Heart left ventricle (tissue), 16 donors: ENCODE measurements around the gene ZNF701. TPM values are rescaled to one million over a fixed set of nuclear protein-coding genes. Genes with fewer than 3 reads are reported as not detected.
"Not testable (repeated sequence)": the region's sequence is repeated elsewhere in the genome, so short reads cannot be mapped to it uniquely, and the experiment has no call there.

Source experiments
- ATAC-seq, 4 donors: fragments of 200-7000 bp; cut with Tn5 transposase; one replicate each; pipeline ENCODE4 v1.9.1; 2020 to 2022; ENCODE audit warnings: moderate library complexity in 4 of 4, mild to moderate bottlenecking in 3 of 4, moderate number of reproducible peaks in 1 of 4
- DNase-seq, 5 donors: peaks; one replicate each; pipeline ENCODE4 v3.0.0-alpha.2; 2020
- H3K27ac ChIP-seq, 12 donors: fragments of 200-600 bp; sonication (generic) in 4 of 12; one replicate each; pipeline versions ENCODE4 v1.5.0 to v1.8.0; 2016 to 2022; ENCODE audit warnings: mild to moderate bottlenecking in 2 of 12
- H3K27me3 ChIP-seq, 9 donors: fragments of 200-600 bp; sonication (generic) in 2 of 9; one replicate each; pipeline versions ENCODE4 v1.5.1 to v1.8.0; 2016 to 2022; ENCODE audit warnings: mild to moderate bottlenecking in 3 of 9
- H3K36me3 ChIP-seq, 9 donors: fragments of 200-600 bp; sonication (generic) in 2 of 9; one replicate each; pipeline versions ENCODE4 v1.5.0 to v1.8.0; 2018 to 2022; ENCODE audit warnings: mild to moderate bottlenecking in 2 of 9
- H3K4me1 ChIP-seq, 12 donors: fragments of 200-600 bp; sonication (generic) in 4 of 12; one replicate each; pipeline versions ENCODE4 v1.5.0 to v1.8.0; 2016 to 2022; ENCODE audit warnings: mild to moderate bottlenecking in 3 of 12
- H3K4me3 ChIP-seq, 12 donors: fragments of 200-600 bp; sonication (generic) in 4 of 12; one replicate each; pipeline versions ENCODE4 v1.5.0 to v1.8.0; 2017 to 2022; ENCODE audit warnings: mild to moderate bottlenecking in 9 of 12, moderate library complexity in 4 of 12
- H3K9me3 ChIP-seq, 12 donors: fragments of 200-600 bp; sonication (generic) in 4 of 12; one replicate each; pipeline versions ENCODE4 v1.5.0 to v1.8.0; 2016 to 2022; ENCODE audit warnings: mild to moderate bottlenecking in 1 of 12
- POLR2A ChIP-seq, 2 donors: fragments of 450-650 bp; IDR thresholded peaks; one replicate each; pipeline ENCODE4 v1.6.1; 2017; ENCODE audit warnings: antibody characterized with exemption in 2 of 2, mild to moderate bottlenecking in 2 of 2, moderate library complexity in 2 of 2
- WGBS, 4 donors: extraction: QIAGEN DNeasy Blood & Tissue Kit in 2 of 4; methylation state at CpG; one replicate each; pipeline versions ENCODE4 v1.1.5 to v1.1.7; 2013 to 2018; 5-methylcytosine and 5-hydroxymethylcytosine counted together
- intact Hi-C, 10 donors: fragments of 100-400 bp; cut with DNase I; formaldehyde crosslinking; loops; one replicate each; pipeline versions ENCODE4 v1.11.1 to v1.14.2; 2022
- polyA plus RNA-seq, 2 donors: library from polyadenylated mRNA; stranded (reverse); fragments of 200-250 nt; gene quantifications; one replicate each; pipeline ENCODE4 v1.2.3, GENCODE V29; 2013
- total RNA-seq, 9 donors: library from RNA; depleted of rRNA in 2 of 9; stranded (reverse); fragments of >200 nt in 2 of 9; fragmentation: NEBNext Ultra II Directional in 3 of 9; extraction: Animal tissue kit (Norgen Biotek cat#: 25700) in 3 of 9; gene quantifications; one replicate each; pipeline versions ENCODE4 v1.1.0 to v1.2.4, GENCODE V29; 2016 to 2023
- TF ChIP-seq, protein P1 (sequence below), 12 donors: fragments of 200-600 bp; sonication (generic) in 4 of 12; IDR thresholded peaks; one replicate each; pipeline versions ENCODE4 v1.5.0 to v1.8.0; 2018 to 2022; ENCODE audit warnings: antibody characterized with exemption in 12 of 12, mild to moderate bottlenecking in 5 of 12
- donor health status: ischemic (EF 13 %, LVEDD 7.1; RV severe dilation, severe dysfunction).
- donor health status: healthy with polysubstance abuse.
- donor health status: DM: no; HTN: yes; CAD: no.
- donor health status: DM: no; HTN: no; CAD: no.
- donor health status: ischemic (EF 25% LVEDD 6.9; RV normal size, moderate dysfunction).
- donor health status: ischemic (EF 25% LVEDD 5.7; RV mildly dilated, moderate dysfunction).
- donor health status: healthy.
- donor health status: DM: yes; HTN: yes; CAD: no.
- donor health status: ischemic (EF 35%, LVEDD 5.7; RV mildly dilated, moderate dysfunction).
- donor health status: nonischemic (EF 11% LVEDD 7.7; RV severe dilation, severe dysfunction).
- donor health status: DM: yes; HTN: yes; CAD: no.
- donor health status: PGD.
- donor health status: ischemic (EF 29% LVEDD 5.4; RV normal size, mild dysfunction).
- donor health status: nonischemic (EF 23%, LVEDD 6.1; RV moderate dilation, normal function).

The ZNF701 gene
- total and polyA plus RNA-seq, 11 donors, result 8.3 to 26.6 (median 15.6) TPM

DNA sequence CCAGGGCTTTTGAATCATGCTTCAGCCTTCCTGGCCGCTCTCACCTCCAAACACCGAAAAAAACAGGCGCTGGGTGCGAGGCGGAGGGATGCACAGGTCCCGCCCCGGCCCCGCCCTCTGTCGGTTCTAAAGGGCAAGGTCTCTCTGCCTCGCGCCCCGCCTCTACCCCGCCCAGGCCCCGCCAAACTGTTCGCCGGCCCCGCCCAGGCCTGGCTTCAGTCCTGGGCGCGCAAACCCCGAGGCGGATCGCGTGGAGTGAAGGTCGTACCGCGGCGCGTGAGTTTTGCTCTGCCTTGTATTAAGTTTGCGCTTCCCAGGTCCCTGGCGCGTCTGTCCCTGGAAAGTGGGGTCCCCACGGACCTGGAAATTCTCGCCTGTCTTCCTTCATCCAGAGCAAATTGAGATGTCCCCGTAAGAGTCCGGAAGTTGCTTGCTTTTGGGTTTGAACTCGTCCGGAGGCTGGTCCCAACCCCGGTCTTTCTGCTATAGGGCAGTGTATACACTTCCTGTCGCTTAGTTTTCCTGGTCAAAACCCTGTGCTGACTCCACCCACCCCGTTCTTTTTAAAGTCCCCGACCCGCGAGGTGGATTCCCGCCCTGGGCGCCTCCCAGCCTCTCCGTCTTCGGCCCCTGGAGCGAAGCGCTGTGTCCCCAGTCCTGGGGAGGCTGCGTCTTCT, 34.2 kb upstream of the ZNF701 start:
- TF ChIP-seq POLR2A (IDR thresholded peaks at IDR 0.05), result peak in 1 of 2 donors; percentile 26
- TF ChIP-seq, protein P1, sequence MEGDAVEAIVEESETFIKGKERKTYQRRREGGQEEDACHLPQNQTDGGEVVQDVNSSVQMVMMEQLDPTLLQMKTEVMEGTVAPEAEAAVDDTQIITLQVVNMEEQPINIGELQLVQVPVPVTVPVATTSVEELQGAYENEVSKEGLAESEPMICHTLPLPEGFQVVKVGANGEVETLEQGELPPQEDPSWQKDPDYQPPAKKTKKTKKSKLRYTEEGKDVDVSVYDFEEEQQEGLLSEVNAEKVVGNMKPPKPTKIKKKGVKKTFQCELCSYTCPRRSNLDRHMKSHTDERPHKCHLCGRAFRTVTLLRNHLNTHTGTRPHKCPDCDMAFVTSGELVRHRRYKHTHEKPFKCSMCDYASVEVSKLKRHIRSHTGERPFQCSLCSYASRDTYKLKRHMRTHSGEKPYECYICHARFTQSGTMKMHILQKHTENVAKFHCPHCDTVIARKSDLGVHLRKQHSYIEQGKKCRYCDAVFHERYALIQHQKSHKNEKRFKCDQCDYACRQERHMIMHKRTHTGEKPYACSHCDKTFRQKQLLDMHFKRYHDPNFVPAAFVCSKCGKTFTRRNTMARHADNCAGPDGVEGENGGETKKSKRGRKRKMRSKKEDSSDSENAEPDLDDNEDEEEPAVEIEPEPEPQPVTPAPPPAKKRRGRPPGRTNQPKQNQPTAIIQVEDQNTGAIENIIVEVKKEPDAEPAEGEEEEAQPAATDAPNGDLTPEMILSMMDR (IDR thresholded peaks at IDR 0.05), result peak in 9 of 12 donors; percentile 20 to 55 (median 34)
- ATAC-seq (peak; percentile 97 to 99 (median 98)), DNase-seq (peak; percentile 91 to 95 (median 94))
- intact Hi-C loops, result no loop called here
- Histone ChIP-seq H3K36me3 (peaks cover 0 to 16% (median 10%) of the 10 kb centered on the region in 9 donors), H3K4me1 (peaks cover 0 to 33% (median 14%) of the 10 kb centered on the region in 12 donors), H3K9me3 (no peaks in the 10 kb centered on the region), H3K4me3 (peak overlapping the region; percentile 24 to 71 (median 58)), H3K27ac (peak overlapping the region in 11 of 12 donors; percentile 49 to 83 (median 71)), H3K27me3 (no peaks in the 10 kb centered on the region)
- WGBS, 4 donors, result 1 to 8% (median 3%) methylated on average over 20 to 50 of the region's 50 CpGs

DNA sequence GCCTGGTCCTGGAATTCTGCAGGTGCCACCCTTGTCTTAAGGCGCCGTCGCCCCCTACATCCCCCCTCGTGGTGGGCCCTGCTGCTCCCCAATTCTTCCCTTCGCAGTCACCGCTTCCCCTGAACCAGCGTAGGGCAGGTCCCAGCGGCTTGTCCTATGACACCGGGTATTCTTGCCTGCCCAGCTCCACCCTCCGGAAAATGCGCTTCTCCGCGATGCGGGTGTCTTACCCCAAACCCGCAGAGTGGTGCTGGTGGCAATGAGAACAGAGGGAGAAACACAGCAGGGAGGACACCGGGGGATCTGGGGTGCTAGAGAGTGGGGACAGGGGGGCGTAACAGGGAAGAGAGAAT, 33.7 kb upstream of the ZNF701 start:
- Histone ChIP-seq H3K27ac (peak overlapping the region in 11 of 12 donors; percentile 49 to 83 (median 71)), H3K4me3 (peak overlapping the region; percentile 24 to 71 (median 58)), H3K27me3 (no peaks in the 10 kb centered on the region), H3K9me3 (no peaks in the 10 kb centered on the region), H3K4me1 (peaks cover 0 to 33% (median 14%) of the 10 kb centered on the region in 12 donors), H3K36me3 (peaks cover 0 to 21% (median 10%) of the 10 kb centered on the region in 9 donors)
- peak in 2 of 5 donors; percentile 32 to 66 for DNase-seq
- TF ChIP-seq, protein P1 (IDR thresholded peaks at IDR 0.05), result no peak
- TF ChIP-seq POLR2A (IDR thresholded peaks at IDR 0.05), result no peak
- intact Hi-C loops, result no loop called here
- peak in 3 of 4 donors; percentile 11 to 35 (median 20) for ATAC-seq
- 13 to 23% (median 14%) methylated on average over 17 of the region's 17 CpGs for WGBS, 4 donors

DNA sequence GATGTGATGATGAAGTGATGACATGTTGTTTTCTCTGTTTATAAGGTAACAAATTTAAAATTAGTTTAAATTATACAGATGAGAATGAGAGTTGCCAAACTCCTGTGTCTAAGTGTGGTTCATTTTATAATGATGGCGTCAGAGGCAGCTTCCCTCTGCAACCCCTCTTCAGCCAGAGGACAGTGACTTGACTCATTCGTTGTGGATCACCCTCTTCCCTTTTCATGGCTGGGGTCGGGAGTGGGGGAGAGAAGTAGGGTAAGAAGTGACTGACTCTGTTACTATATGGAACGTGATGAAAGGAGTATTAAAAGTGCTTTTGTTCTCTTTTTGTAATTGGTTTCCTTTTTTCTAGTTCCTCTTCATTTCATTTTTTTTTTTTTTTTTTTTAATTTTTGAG, 31.3 kb upstream of the ZNF701 start:
- H3K27ac ChIP-seq, intact Hi-C loops, H3K27me3 ChIP-seq, H3K9me3 ChIP-seq, ATAC-seq, H3K4me3 ChIP-seq, DNase-seq: not testable (repeated sequence)
- 58 to 74% (median 67%) methylated on average over 4 of the region's 4 CpGs for WGBS, 4 donors
- Histone ChIP-seq H3K4me1 (peaks cover 0 to 34% (median 10%) of the 10 kb centered on the region in 12 donors), H3K36me3 (peaks cover 0 to 24% (median 8%) of the 10 kb centered on the region in 9 donors)

DNA sequence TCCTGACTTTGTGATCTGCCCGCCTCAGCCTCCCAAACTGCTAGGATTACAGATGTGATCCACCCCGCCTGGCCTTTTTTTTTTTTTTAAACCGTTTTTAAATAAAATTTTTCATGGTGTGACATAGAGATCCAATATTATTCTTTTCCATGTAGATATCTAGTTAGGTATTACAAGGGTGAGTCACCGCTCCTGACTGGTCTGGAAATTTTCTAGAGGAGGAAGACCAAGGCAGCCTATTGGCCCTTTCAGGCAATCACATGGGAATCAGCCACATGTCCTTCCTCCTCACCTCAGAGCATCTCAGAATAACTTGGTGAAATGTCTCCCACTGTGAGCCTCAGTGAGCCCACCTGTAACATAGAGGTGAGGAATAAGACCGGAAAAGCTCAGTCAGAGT, 28.9 kb upstream of the ZNF701 start:
- H3K36me3 ChIP-seq, result peaks cover 0 to 46% (median 31%) of the 10 kb centered on the region in 9 donors
- H3K4me3 ChIP-seq, H3K27ac ChIP-seq, ATAC-seq, DNase-seq, H3K27me3 ChIP-seq, H3K9me3 ChIP-seq, intact Hi-C loops: not testable (repeated sequence)
- 94 to 99% (median 97%) methylated on average over 5 of the region's 5 CpGs for WGBS, 4 donors
- H3K4me1 ChIP-seq, result peaks cover 0 to 18% (median 0%) of the 10 kb centered on the region in 12 donors

DNA sequence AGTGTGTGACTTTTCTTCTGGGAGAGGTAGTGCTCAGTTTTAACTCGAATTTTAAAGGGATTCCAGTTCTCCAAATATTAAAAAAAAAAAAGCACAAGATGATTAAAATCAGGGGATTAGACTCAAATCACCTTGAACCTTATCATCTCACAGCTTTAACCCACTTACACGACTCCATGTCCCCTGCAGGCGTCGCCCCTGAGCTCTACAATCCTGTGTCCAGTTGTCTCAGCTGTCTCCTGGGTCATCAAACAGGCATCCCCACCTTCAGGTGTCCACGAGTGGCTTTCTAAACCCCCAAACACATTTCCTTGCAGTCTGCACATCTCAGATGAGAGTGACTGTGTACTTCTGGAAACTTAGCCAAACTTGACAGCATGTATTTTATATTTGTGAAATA, 28.5 kb upstream of the ZNF701 start:
- ATAC-seq (no peak), DNase-seq (no peak)
- no peak overlapping the region for H3K27ac ChIP-seq
- intact Hi-C loops, result no loop called here
- no peak overlapping the region for H3K4me3 ChIP-seq
- H3K4me1 ChIP-seq, result peaks cover 0 to 14% (median 0%) of the 10 kb centered on the region in 12 donors
- TF ChIP-seq, protein P1 (IDR thresholded peaks at IDR 0.05), result no peak
- no peak for TF ChIP-seq POLR2A (IDR thresholded peaks at IDR 0.05)
- H3K27me3 ChIP-seq, result no peaks in the 10 kb centered on the region
- 82 to 91% (median 87%) methylated on average over 5 of the region's 5 CpGs for WGBS, 4 donors
- H3K9me3 ChIP-seq, result peaks cover 0 to 4% (median 0%) of the 10 kb centered on the region in 12 donors
- peaks cover 0 to 50% (median 35%) of the 10 kb centered on the region in 9 donors for H3K36me3 ChIP-seq

DNA sequence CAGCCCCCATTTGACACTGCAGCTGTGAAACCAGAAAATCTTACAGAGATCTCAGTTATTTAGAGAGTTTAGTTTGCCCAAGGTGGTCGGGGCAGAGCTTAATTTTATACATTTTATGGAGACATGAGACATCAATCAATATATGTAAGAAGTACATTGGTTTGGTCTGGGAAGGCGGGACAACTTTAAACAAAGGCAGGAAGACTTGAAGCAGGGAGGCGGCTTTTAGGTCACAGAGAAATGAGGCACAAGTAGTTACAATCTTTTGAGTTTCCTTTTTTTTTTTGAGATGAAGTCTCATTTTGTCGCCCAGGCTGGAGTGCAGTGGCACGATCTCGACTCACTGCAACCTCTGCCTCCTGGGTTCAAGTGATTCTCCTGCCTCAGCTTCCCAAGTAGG, 27.5 kb upstream of the ZNF701 start:
- Histone ChIP-seq H3K27ac (peak overlapping the region in 5 of 12 donors; percentile 19 to 61 (median 43)), H3K4me3 (peak overlapping the region in 1 of 12 donors; percentile 19), H3K36me3 (peaks cover 0 to 60% (median 44%) of the 10 kb centered on the region in 9 donors), H3K9me3 (peaks cover 0 to 10% (median 0%) of the 10 kb centered on the region in 12 donors)
- WGBS, 4 donors, result 57 to 79% (median 71%) methylated on average over 6 of the region's 6 CpGs
- H3K4me1 ChIP-seq, DNase-seq, intact Hi-C loops, H3K27me3 ChIP-seq: not testable (repeated sequence)
- ATAC-seq, result peak in 1 of 4 donors; percentile 39
